Cerebellar cortex (tissue), 1 donor: ENCODE results near the gene HERC3.

Experiments
- DNase-seq: peaks from one replicate; pipeline ENCODE4 v3.0.0-alpha.2; 2015; ENCODE audit warnings: low spot score

Gene HERC3

GRCh38 chr4:88720451-88721428 is 128.5 kb downstream of the HERC3 start:
- DNase-seq, result peak; percentile 11

GRCh38 chr4:88722276-88722780 is 130.0 kb downstream of the HERC3 start:
- peak; percentile 59 for DNase-seq

- DNase-seq, result peak; percentile 63
Observed at GRCh38 chr4:88722828-88723227, 130.5 kb downstream of the HERC3 start.

GRCh38 chr4:88724406-88724805 is 132.1 kb downstream of the HERC3 start:
- DNase-seq, result peak; percentile 57

GRCh38 chr4:88725143-88725542 is 132.9 kb downstream of the HERC3 start:
- DNase-seq, result no peak

- peak; percentile 26 for DNase-seq
Observed at GRCh38 chr4:88725986-88726385, 133.7 kb downstream of the HERC3 start.

GRCh38 chr4:88728146-88728545 is 135.9 kb downstream of the HERC3 start:
- peak; percentile 68 for DNase-seq

GRCh38 chr4:88729146-88729760 is 137.0 kb downstream of the HERC3 start:
- DNase-seq, result peak; percentile 48

- peak; percentile 5 for DNase-seq
Observed at GRCh38 chr4:88730811-88731210, 138.5 kb downstream of the HERC3 start.

GRCh38 chr4:88731381-88731780 is 139.1 kb downstream of the HERC3 start:
- DNase-seq, result peak; percentile 16

GRCh38 chr4:88732714-88733368 is 140.6 kb downstream of the HERC3 start:
- DNase-seq, result no peak

GRCh38 chr4:88734403-88734949 is 142.2 kb downstream of the HERC3 start:
- DNase-seq, result peak; percentile 17

- no peak for DNase-seq
Observed at GRCh38 chr4:88735564-88735963, 143.3 kb downstream of the HERC3 start.

- DNase-seq, result no peak
Observed at GRCh38 chr4:88736264-88736663, 144.0 kb downstream of the HERC3 start.

- DNase-seq, result peak; percentile 65
Observed at GRCh38 chr4:88737307-88737941, 145.1 kb downstream of the HERC3 start.

GRCh38 chr4:88738180-88738579 is 145.9 kb downstream of the HERC3 start:
- DNase-seq, result peak; percentile 50

GRCh38 chr4:88742561-88742960 is 150.3 kb downstream of the HERC3 start:
- no peak for DNase-seq

- DNase-seq, result no peak
Observed at GRCh38 chr4:88743696-88744095, 151.4 kb downstream of the HERC3 start.

- peak; percentile 67 for DNase-seq
Observed at GRCh38 chr4:88744609-88745008, 152.3 kb downstream of the HERC3 start.

GRCh38 chr4:88745175-88745574 is 152.9 kb downstream of the HERC3 start:
- DNase-seq, result no peak

GRCh38 chr4:88745581-88746163 is 153.4 kb downstream of the HERC3 start:
- DNase-seq, result peak; percentile 87
